Dedifferentiated amniotic fluid mesenchymal stem cell (primary cell): Measurements from ENCODE around the gene MBD3L3.
"Not testable (repeated sequence)": the region's sequence is repeated elsewhere in the genome, so short reads cannot be mapped to it uniquely, and the experiment has no call there.

Source experiments
- DNase-seq: peaks from one replicate; pipeline ENCODE4 v3.0.0-alpha.2; 2016; ENCODE audit errors: extremely low spot score

Gene MBD3L3

GRCh38 chr19:7058576-7058975, at the start of gene MBD3L3:
Gene MBD3L3 (minus strand): TSS chr19:7058676. CDS start chr19:7058605, 71 bp downstream.
- DNase-seq = not testable (repeated sequence)

GRCh38 chr19:7106711-7107657, 48.5 kb upstream of the MBD3L3 start:
- DNase-seq = no peak

GRCh38 chr19:7104747-7105447, 46.4 kb upstream of the MBD3L3 start:
- DNase-seq = no peak

- no peak for DNase-seq
Observed at GRCh38 chr19:7101498-7102253, 43.2 kb upstream of the MBD3L3 start.

DNA sequence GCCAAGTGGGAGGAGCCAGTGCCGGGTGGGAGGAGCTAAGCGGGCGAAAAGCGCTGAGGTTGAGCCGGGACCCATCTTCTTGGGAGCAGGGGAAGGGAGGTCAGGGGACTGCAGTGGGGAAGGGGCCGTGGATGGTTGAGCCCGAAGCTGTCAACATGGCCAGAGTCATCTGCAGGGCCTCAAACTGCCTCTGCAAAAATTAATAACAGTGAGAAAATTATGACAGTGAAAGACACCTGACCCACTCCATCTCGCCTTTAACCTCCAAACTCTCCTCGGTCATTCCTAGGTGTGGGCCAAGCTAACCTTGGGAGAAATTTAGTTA, 41.1 kb upstream of the MBD3L3 start:
- no peak for DNase-seq

DNA sequence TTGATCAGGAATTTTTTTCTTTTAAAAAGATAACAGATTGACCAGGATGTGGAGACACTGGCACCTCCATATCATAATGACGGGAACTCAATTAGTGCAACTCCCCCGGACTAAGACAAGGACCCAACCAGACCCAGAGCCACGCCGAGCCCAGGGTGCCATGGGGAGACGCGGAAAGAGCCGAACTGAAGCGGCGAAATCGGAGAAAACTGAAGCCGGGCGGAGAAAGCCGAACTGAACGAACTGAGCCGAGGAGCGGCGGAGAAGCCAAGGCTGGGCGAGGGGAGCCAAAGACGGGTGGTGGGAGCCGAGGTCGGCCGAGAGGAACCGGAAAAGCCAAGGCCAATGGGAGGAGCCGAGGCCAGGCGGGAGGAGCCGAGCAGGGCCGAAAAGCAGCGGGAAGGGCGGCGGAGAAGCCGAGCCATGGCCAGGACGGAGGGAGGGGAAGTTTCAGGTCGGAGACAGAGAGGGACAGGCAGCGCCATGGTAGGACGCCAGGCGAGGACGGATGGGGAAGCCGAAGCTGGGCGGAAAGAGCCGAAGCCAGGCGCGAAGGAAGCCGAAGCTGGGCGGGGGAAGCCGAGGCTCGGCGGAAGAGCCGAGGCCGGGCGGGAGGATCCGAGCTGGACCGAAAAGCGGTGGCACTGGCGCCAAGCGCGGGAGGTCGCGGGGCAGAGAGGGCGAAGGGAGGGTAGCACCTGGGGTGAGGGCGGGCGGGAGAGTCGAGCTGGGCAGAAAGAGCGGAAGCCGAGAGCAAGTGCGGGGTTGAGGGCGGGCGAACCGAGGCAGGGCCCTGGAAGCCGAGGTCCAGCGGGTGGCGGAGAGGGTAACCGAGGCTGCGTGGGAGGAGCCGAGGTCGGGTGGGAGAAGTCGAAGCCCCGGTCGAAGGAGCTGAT, 40.5 kb upstream of the MBD3L3 start:
- peak; percentile 93 for DNase-seq

GRCh38 chr19:7098096-7098495, 39.6 kb upstream of the MBD3L3 start:
- no peak for DNase-seq

DNA sequence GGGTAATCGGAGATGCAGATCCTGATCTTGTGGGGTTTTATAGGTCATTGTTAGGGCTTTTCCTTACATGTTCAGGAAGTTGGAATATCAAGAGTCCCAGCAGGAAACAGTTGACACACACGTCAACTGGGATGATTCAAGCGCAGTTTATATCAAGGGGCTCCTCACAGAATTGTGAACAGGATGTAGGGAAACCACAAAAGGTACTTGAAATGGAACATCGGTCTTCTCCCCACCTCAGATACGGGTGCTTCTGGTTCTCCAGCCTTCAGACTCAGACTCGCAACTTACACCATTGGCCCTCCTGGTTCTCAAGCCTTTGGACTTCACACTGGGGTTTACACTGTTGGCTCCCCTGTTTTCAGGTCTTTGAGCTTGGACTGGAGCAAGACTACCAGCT, 30.5 kb upstream of the MBD3L3 start:
- DNase-seq = no peak

DNA sequence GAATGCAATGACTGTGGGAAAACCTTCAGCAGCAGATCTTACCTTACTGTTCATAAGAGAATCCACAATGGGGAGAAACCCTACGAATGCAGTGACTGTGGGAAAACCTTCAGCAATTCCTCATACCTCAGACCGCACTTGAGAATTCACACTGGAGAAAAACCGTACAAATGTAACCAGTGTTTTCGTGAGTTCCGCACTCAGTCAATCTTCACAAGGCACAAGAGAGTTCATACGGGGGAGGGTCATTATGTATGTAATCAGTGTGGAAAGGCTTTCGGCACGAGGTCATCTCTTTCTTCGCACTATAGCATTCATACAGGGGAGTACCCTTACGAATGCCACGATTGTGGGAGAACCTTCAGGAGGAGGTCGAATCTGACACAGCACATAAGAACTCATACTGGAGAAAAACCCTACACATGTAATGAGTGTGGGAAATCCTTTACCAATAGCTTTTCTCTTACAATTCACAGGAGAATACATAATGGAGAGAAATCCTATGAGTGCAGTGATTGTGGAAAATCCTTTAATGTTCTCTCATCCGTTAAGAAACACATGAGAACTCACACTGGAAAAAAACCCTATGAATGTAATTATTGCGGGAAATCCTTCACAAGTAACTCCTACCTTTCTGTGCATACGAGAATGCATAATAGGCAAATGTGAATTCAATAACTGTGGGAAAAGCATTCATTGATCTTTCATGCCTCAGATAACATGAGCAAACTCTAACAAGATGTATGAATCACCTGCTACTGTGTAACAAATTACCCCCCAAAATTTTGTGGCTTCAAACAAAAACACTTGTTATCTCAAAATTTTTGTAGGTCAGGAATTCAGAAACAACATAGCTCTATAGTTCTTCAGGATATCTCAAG, 24.8 kb upstream of the MBD3L3 start:
- DNase-seq = no peak

DNA sequence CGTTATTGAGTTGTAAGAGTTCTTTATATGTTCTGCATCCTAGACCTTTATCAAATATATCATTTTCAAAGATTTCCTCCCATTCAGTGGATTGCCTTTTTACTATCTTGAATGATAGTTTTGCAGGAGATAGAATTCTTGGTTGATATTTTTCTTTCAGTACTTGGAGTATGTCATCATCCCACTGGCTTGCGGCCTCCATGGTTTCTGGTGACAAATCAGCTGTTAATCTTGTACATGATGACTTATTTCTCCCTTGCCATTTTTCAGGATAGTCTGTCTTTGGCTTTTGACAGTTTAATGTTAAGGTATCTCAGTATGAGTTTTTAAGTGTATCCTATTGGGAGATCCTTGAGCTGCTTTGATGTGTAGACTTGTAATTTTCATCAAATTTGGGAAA, 19.5 kb upstream of the MBD3L3 start:
- no peak for DNase-seq

- DNase-seq = no peak
Observed at GRCh38 chr19:7076151-7076550, 17.7 kb upstream of the MBD3L3 start.

DNA sequence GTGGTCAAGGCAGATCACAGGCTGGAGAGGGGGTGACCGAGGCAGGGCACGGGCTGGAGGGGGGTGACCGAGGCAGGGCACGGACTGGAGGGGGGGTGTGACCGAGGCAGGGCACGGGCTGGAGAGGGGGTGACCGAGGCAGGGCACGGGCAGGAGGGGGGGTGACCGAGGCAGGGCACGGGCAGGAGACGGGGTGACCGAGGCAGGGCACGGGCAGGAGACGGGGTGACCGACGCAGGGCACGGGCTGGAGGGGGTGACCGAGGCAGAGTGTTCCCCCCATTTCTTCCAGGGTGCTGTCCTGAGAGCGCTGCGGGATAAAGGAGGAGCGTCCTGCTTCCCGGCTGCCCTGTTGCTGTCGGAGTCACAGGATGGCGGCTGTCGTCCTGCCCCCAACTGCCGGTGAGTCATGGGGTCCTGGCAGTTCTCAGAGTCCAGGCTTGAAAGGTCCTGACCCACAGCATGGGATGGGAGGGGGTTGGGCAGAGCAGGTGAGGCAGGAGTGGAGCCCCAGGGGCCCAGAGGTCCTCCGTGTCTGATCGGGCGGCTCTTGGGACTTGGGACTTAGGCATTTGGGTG, 16.3 kb upstream of the MBD3L3 start:
- DNase-seq = no peak

GRCh38 chr19:7072541-7072940, 14.1 kb upstream of the MBD3L3 start:
- DNase-seq = no peak

DNA sequence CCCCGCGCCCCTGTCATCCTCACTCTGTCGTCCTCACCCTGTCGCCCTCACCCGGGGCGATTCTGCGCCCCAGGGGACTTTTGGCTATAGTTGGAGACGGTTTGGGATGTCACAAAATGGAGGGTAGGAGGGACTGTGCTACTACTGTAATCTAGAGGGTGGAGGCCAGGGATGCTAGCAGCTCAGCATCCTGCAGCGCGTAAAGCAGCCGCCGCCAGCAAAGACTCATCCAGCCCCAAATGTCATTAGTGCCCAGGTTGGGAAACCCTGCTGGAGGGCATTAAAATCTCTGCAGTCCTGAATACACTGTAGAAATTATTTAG, 11.4 kb upstream of the MBD3L3 start:
- no peak for DNase-seq

GRCh38 chr19:7069042-7069903, 10.8 kb upstream of the MBD3L3 start, which contains the start of gene ZNF557:
Gene ZNF557 (plus strand): TSS chr19:7069703. CDS start chr19:7075075, 5,372 bp downstream.
- DNase-seq = peak; percentile 97

DNA sequence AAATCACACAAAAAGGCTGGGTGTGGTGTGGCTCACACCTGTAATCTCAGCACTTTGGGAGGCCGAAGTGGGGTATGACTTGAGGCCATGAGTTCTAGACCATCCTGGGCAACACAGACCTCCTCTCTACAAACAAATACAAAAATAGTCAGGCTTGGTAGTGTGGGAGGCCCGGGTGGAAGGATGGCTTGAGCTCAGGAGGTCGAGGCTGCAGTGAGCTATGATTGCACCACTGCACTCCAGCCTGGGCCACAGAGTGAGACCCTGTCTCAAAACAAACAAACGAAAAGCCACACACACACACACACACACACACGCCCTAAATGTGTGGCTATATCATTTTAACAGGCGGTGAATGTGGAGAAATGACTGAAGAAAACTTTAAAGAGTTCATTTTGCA, 10.1 kb upstream of the MBD3L3 start:
- no peak for DNase-seq

DNA sequence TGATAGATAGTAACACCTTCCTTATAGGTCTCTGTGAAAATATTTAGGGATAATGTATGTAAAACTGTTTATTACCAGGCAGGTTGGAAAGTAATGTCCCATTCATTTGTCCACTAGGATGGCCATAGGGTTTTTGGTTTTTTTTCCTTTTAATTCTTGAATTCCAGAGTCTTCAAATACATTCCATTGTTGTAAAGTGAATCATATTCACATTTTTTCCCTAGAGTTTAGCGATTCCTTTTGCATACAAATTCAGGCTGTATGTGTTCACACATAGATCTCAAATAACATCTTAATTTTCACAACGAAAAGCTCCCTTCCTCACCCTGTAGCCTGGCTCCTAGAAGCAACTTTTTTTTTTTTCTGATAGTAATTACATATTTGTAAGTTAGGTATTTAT, 9.2 kb upstream of the MBD3L3 start:
- DNase-seq = peak; percentile 61

DNA sequence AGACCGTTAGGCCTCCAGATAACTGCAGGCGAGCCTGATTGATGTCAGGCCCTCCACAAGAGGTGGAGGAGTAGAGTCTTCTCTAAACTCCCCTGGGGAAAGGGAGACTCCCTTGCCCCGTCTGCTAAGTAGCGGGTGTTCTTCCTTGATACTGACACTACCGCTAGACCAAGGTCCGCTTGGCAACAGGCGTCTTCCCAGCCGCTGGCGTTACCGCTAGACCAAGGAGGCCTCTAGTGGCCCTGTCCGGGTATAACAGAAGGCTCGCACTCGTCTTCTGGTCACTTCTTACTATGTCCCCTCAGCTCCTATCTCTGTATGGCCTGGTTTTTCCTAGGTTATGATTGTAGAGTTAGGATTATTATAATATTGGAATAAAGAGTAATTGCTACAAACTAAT, 8.6 kb upstream of the MBD3L3 start:
- not testable (repeated sequence) for DNase-seq
